HEK293 (cell line): ENCODE measurements around the gene GZMB.

ENCODE experiments used
- CTCF ChIA-PET: fragments of 350-600 bp; formaldehyde crosslinking; extraction: SDS; loops from one replicate; lab custom pipeline; 2021; ENCODE audit warnings: antibody characterized with exemption; lab: Yijun Ruan, JAX
- POLR2A ChIA-PET: fragments of 300-600 bp; formaldehyde crosslinking; extraction: SDS; loops from one replicate; lab custom pipeline; 2020; ENCODE audit warnings: antibody characterized with exemption, inconsistent platforms; lab: Yijun Ruan, JAX
- H3K27ac ChIP-seq: fragments of 200-500 bp; sonication (Bioruptor generic); 2 replicates; pipeline ENCODE4 v1.5.1; 2014; ENCODE audit warnings: low read depth, low read length, control low read depth, inconsistent platforms; ENCODE audit errors: extremely low read depth
- H3K36me3 ChIP-seq, 2 experiments: fragments of 200-500 bp in 1 of 2; sonication (Bioruptor generic) in 1 of 2; 1 replicate in 1 of 2; 2 replicates in 1 of 2; pipeline ENCODE4 v1.5.1; 2014 to 2017; ENCODE audit warnings: inconsistent platforms in 2 of 2, low read length in 2 of 2; ENCODE audit not compliant: control insufficient read depth in 2 of 2, insufficient read depth in 1 of 2
- H3K4me1 ChIP-seq: fragments of 200-500 bp; sonication (Bioruptor generic); 2 replicates; pipeline ENCODE4 v1.5.1; 2014; ENCODE audit warnings: mild to moderate bottlenecking, low read length, inconsistent platforms; ENCODE audit not compliant: control insufficient read depth, insufficient read depth
- H3K4me3 ChIP-seq: 2 replicates; pipeline ENCODE4 v1.5.1; 2011; ENCODE audit warnings: low read depth, mild to moderate bottlenecking, control low read depth, low read length, moderate library complexity
- H3K9me3 ChIP-seq: fragments of 200-500 bp; sonication (Bioruptor generic); 2 replicates; pipeline ENCODE4 v1.5.1; 2014; ENCODE audit warnings: low read depth, low read length, inconsistent platforms; ENCODE audit not compliant: control insufficient read depth, insufficient read depth
- HIC1 ChIP-seq: fragments of 450-650 bp; formaldehyde crosslinking; IDR thresholded peaks from 2 replicates; pipeline ENCODE4 v1.5.1; 2016; ENCODE audit warnings: missing biosample characterization, missing genetic modification characterization
- IKZF3 ChIP-seq: fragments of 450-650 bp; IDR thresholded peaks from 2 replicates; pipeline ENCODE4 v1.5.0; 2018; ENCODE audit warnings: missing biosample characterization, mild to moderate bottlenecking, missing genetic modification characterization, moderate library complexity
- KLF9 ChIP-seq: fragments of 450-650 bp; formaldehyde crosslinking; IDR thresholded peaks from 2 replicates; pipeline ENCODE4 v1.5.1; 2016; ENCODE audit warnings: missing biosample characterization, missing genetic modification characterization, low read depth
- REPIN1 ChIP-seq: fragments of 450-650 bp; formaldehyde crosslinking; IDR thresholded peaks from 2 replicates; pipeline ENCODE4 v1.5.1; 2017; ENCODE audit warnings: missing biosample characterization, missing genetic modification characterization, low read depth
- ZBTB26 ChIP-seq: fragments of 450-650 bp; formaldehyde crosslinking; optimal IDR thresholded peaks from 2 replicates; pipeline ENCODE3; 2016; ENCODE audit warnings: missing biosample characterization, mild to moderate bottlenecking, missing genetic modification characterization
- ZNF169 ChIP-seq: fragments of 450-650 bp; formaldehyde crosslinking; IDR thresholded peaks from 2 replicates; pipeline ENCODE4 v1.5.1; 2016; ENCODE audit warnings: missing biosample characterization, missing genetic modification characterization
- ZNF211 ChIP-seq: fragments of 450-650 bp; formaldehyde crosslinking; IDR thresholded peaks from 2 replicates; pipeline ENCODE4 v1.5.1; 2016; ENCODE audit warnings: low read depth, missing biosample characterization, missing genetic modification characterization
- ZNF214 ChIP-seq: fragments of 450-650 bp; formaldehyde crosslinking; IDR thresholded peaks from 2 replicates; pipeline ENCODE4 v1.5.1; 2017; ENCODE audit warnings: missing biosample characterization, mild to moderate bottlenecking, missing genetic modification characterization, borderline replicate concordance
- ZNF221 ChIP-seq: fragments of 450-650 bp; formaldehyde crosslinking; IDR thresholded peaks from 2 replicates; pipeline ENCODE4 v1.5.1; 2017; ENCODE audit warnings: missing biosample characterization, missing genetic modification characterization, borderline replicate concordance
- ZNF239 ChIP-seq: fragments of 450-650 bp; formaldehyde crosslinking; IDR thresholded peaks from 2 replicates; pipeline ENCODE4 v1.5.1; 2016; ENCODE audit warnings: missing biosample characterization, missing genetic modification characterization
- ZNF366 ChIP-seq: fragments of 450-650 bp; formaldehyde crosslinking; conservative IDR thresholded peaks from 2 replicates; pipeline ENCODE4 v1.5.1; 2016; ENCODE audit warnings: missing biosample characterization, missing genetic modification characterization
- ZNF549 ChIP-seq: fragments of 450-650 bp; IDR thresholded peaks from 2 replicates; pipeline ENCODE4 v1.5.1; 2018; ENCODE audit warnings: missing biosample characterization, missing genetic modification characterization, mild to moderate bottlenecking, inconsistent platforms, moderate library complexity
- ZNF555 ChIP-seq: fragments of 450-650 bp; formaldehyde crosslinking; conservative IDR thresholded peaks from 2 replicates; pipeline ENCODE4 v1.5.1; 2017; ENCODE audit warnings: missing biosample characterization, mild to moderate bottlenecking, missing genetic modification characterization, inconsistent platforms
- ZNF658 ChIP-seq: fragments of 450-650 bp; formaldehyde crosslinking; IDR thresholded peaks from 2 replicates; pipeline ENCODE4; 2016; ENCODE audit warnings: missing biosample characterization, missing genetic modification characterization
- ZNF660 ChIP-seq: fragments of 450-650 bp; IDR thresholded peaks from 2 replicates; pipeline ENCODE4 v1.5.1; 2018; ENCODE audit warnings: missing biosample characterization, mild to moderate bottlenecking, missing genetic modification characterization
- ZNF670 ChIP-seq: fragments of 450-650 bp; formaldehyde crosslinking; IDR thresholded peaks from 2 replicates; pipeline ENCODE4 v1.5.1; 2016; ENCODE audit warnings: missing biosample characterization, missing genetic modification characterization, low read depth
- ZNF843 ChIP-seq: fragments of 450-650 bp; formaldehyde crosslinking; IDR thresholded peaks from 2 replicates; pipeline ENCODE4 v1.5.1; 2016; ENCODE audit warnings: missing biosample characterization, missing genetic modification characterization
- TF ChIP-seq, protein P1 (sequence below): fragments of 450-650 bp; IDR thresholded peaks from 2 replicates; pipeline ENCODE4 v1.5.1; 2018; ENCODE audit warnings: missing biosample characterization, mild to moderate bottlenecking, missing genetic modification characterization
- TF ChIP-seq, protein P2 (sequence below): fragments of 450-650 bp; formaldehyde crosslinking; IDR thresholded peaks from 2 replicates; pipeline ENCODE4 v1.5.1; 2016; ENCODE audit warnings: missing biosample characterization, missing genetic modification characterization
- TF ChIP-seq, protein P3 (sequence below): fragments of 450-650 bp; formaldehyde crosslinking; IDR thresholded peaks from 2 replicates; pipeline ENCODE4 v1.5.1; 2016; ENCODE audit warnings: missing biosample characterization, missing genetic modification characterization

The GZMB gene

DNA sequence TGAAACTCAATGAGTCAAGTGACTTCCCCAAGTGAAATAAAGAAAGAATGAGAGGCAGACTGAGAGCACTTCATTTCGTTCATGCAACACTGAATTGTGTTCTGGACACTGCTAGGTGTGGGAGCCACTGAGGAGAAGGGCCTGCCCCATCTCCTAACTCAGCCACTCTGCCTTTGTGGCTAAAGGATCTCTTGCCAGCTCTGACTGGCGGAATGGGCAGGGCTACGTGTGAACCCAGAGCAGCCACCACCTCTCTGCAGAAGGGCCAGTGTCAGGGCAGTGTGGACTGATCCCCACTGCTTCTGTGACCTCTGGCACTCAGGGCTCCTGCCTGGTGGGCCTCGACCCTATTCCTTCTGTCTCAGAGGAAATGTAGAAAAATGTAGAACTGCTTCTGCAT, 46.5 kb upstream of the GZMB start:
- TF ChIP-seq, protein P1, sequence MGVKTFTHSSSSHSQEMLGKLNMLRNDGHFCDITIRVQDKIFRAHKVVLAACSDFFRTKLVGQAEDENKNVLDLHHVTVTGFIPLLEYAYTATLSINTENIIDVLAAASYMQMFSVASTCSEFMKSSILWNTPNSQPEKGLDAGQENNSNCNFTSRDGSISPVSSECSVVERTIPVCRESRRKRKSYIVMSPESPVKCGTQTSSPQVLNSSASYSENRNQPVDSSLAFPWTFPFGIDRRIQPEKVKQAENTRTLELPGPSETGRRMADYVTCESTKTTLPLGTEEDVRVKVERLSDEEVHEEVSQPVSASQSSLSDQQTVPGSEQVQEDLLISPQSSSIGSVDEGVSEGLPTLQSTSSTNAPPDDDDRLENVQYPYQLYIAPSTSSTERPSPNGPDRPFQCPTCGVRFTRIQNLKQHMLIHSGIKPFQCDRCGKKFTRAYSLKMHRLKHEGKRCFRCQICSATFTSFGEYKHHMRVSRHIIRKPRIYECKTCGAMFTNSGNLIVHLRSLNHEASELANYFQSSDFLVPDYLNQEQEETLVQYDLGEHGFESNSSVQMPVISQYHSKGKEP (tag by site-specific recombination), result no peak
- TF ChIP-seq ZNF658 (no peak), HIC1 (tag by site-specific recombination) (no peak), ZNF555 (tag by site-specific recombination) (no peak), ZBTB26 (tag by site-specific recombination) (no peak), ZNF366 (tag by site-specific recombination) (no peak), KLF9 (tag by site-specific recombination) (no peak), ZNF169 (tag by site-specific recombination) (no peak), ZNF670 (tag by site-specific recombination) (no peak), ZNF221 (no peak), ZNF843 (tag by site-specific recombination) (no peak), ZNF239 (no peak), REPIN1 (tag by site-specific recombination) (no peak), ZNF211 (no peak), IKZF3 (no peak), ZNF660 (tag by site-specific recombination) (no peak), ZNF214 (tag by site-specific recombination) (no peak), ZNF549 (no peak)
- TF ChIP-seq, protein P2, sequence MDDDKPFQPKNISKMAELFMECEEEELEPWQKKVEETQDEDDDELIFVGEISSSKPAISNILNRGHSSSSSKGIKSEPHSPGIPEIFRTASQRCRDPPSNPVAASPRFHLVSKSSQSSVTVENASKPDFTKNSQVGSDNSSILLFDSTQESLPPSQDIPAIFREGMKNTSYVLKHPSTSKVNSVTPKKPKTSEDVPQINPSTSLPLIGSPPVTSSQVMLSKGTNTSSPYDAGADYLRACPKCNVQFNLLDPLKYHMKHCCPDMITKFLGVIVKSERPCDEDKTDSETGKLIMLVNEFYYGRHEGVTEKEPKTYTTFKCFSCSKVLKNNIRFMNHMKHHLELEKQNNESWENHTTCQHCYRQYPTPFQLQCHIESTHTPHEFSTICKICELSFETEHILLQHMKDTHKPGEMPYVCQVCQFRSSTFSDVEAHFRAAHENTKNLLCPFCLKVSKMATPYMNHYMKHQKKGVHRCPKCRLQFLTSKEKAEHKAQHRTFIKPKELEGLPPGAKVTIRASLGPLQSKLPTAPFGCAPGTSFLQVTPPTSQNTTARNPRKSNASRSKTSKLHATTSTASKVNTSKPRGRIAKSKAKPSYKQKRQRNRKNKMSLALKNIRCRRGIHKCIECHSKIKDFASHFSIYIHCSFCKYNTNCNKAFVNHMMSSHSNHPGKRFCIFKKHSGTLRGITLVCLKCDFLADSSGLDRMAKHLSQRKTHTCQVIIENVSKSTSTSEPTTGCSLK (tag by site-specific recombination), result no peak
- TF ChIP-seq, protein P3, sequence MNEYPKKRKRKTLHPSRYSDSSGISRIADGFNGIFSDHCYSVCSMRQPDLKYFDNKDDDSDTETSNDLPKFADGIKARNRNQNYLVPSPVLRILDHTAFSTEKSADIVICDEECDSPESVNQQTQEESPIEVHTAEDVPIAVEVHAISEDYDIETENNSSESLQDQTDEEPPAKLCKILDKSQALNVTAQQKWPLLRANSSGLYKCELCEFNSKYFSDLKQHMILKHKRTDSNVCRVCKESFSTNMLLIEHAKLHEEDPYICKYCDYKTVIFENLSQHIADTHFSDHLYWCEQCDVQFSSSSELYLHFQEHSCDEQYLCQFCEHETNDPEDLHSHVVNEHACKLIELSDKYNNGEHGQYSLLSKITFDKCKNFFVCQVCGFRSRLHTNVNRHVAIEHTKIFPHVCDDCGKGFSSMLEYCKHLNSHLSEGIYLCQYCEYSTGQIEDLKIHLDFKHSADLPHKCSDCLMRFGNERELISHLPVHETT (tag by site-specific recombination), result no peak
- POLR2A ChIA-PET, result no interaction called here
- Histone ChIP-seq H3K36me3 (no peaks in the 10 kb centered on the region), H3K4me1 (no peaks in the 10 kb centered on the region), H3K9me3 (no peaks in the 10 kb centered on the region), H3K27ac (no peak overlapping the region), H3K4me3 (no peak overlapping the region)
- CTCF ChIA-PET, result interaction anchor here (0.6 to 1.5 kb wide), 4 partner anchors 8 to 726 kb away, joined by 3 to 9 read pairs (median 4); no protein-coding TSS in a partner anchor
